ENCODE results near the gene KMT2E. TPM values are rescaled to one million over a fixed set of nuclear protein-coding genes. Genes with fewer than 3 reads are reported as not detected.

The KMT2E gene
- total RNA-seq, 2 donors from 2014 or later = 48.5 to 67.2 TPM

DNA sequence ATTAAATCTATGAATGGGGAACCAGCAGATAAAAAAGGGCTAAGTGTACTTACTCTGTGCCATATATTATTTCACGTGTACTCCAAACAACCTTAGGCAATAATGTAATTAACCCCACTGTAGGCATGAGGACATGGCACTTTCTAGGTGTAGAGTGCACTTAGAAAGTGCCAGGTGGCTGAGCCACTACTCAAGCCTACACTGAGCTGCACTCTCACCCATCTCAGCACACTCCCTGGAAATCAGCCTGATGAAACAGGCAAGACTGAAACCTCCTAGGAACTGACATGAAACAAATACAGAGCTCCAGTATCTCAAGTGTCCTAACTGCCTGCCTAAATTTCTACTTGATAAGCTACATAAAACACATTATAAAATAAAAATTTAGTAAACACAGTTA lies 147.4 kb downstream of the KMT2E start:
- ATAC-seq = no peak
- TF ChIP-seq CTCF (IDR thresholded peaks at IDR 0.05) (no peak), POLR2A (IDR thresholded peaks at IDR 0.05) (no peak)
- no peaks in the 10 kb centered on the region for H3K9me3 ChIP-seq
- H3K27me3 ChIP-seq = no peaks in the 10 kb centered on the region
- no peak overlapping the region for H3K27ac ChIP-seq
- peaks cover 0 to 7% of the 10 kb centered on the region in 2 donors for H3K36me3 ChIP-seq (replicated peaks in 1 of 2; ENCODE audit: insufficient read depth in 1 of 2, low read depth in 2 of 2)
- DNase-seq = no peak
- H3K4me1 ChIP-seq = no peaks in the 10 kb centered on the region
- intact Hi-C loops (cut with DNase I) = no loop called here
- H3K4me3 ChIP-seq = no peak overlapping the region
- WGBS, 2 donors = 100% methylated on average over 1 of the region's 1 CpG
